Kidney epithelial cell (primary cell): ENCODE results near the gene PIK3R1. TPM values are rescaled to one million over a fixed set of nuclear protein-coding genes. Genes with fewer than 3 reads are reported as not detected.

Experiments
- DNase-seq: peaks from one replicate; pipeline ENCODE4 v3.0.0-alpha.2; 2010; ENCODE audit warnings: low read depth
- H3K27me3 ChIP-seq: 2 replicates; pipeline ENCODE4 v1.6.0; 2011; ENCODE audit warnings: low read length; ENCODE audit not compliant: control insufficient read depth, insufficient read depth
- H3K36me3 ChIP-seq: 2 replicates; pipeline ENCODE4 v1.5.1; 2011; ENCODE audit warnings: low read length; ENCODE audit not compliant: control insufficient read depth, insufficient read depth
- H3K4me3 ChIP-seq: 2 replicates; pipeline ENCODE4 v1.5.1; 2011; ENCODE audit warnings: low read depth, mild to moderate bottlenecking, control low read depth, low read length
- CTCF ChIP-seq: IDR thresholded peaks from 2 replicates; pipeline ENCODE4 v1.5.1; 2011; ENCODE audit warnings: mild to moderate bottlenecking, moderate library complexity, low read length, control low read depth, inconsistent platforms; ENCODE audit not compliant: insufficient read depth, poor library complexity, severe bottlenecking
- total RNA-seq: library from RNA; depleted of rRNA; stranded (reverse); fragments of >200 nt; gene quantifications from 2 replicates; pipeline ENCODE4 v1.2.3, GENCODE V29; 2015

The PIK3R1 gene
- total RNA-seq, 1 donor from 2014 or later, result 21.1 TPM

- TF ChIP-seq CTCF, result no peak
Observed at GRCh38 chr5:68173007-68173406, 42.5 kb upstream of the PIK3R1 start.

GRCh38 chr5:68176253-68176652 lies 39.3 kb upstream of the PIK3R1 start:
- Histone ChIP-seq H3K4me3 (no peak overlapping the region), H3K36me3 (no peaks in the 10 kb centered on the region), H3K27me3 (no peaks in the 10 kb centered on the region)
- TF ChIP-seq CTCF, result no peak
- no peak for DNase-seq

More at GRCh38 chr5:68173007-68173406, 42.5 kb upstream of the PIK3R1 start:
- no peak for DNase-seq
- H3K36me3 ChIP-seq, result no peaks in the 10 kb centered on the region
- H3K4me3 ChIP-seq, result no peak overlapping the region
- no peaks in the 10 kb centered on the region for H3K27me3 ChIP-seq

GRCh38 chr5:68176802-68177479 lies 38.6 kb upstream of the PIK3R1 start:
- Histone ChIP-seq H3K4me3 (no peak overlapping the region), H3K36me3 (no peaks in the 10 kb centered on the region), H3K27me3 (no peaks in the 10 kb centered on the region)
- no peak for DNase-seq
- TF ChIP-seq CTCF, result no peak

- no peak for TF ChIP-seq CTCF
- Histone ChIP-seq H3K27me3 (no peaks in the 10 kb centered on the region), H3K36me3 (no peaks in the 10 kb centered on the region), H3K4me3 (no peak overlapping the region)
- DNase-seq, result no peak
Observed at GRCh38 chr5:68177676-68178075, 37.9 kb upstream of the PIK3R1 start.

- no peak overlapping the region for H3K4me3 ChIP-seq
- no peak for DNase-seq
- TF ChIP-seq CTCF, result no peak
- H3K36me3 ChIP-seq, result no peaks in the 10 kb centered on the region
- H3K27me3 ChIP-seq, result no peaks in the 10 kb centered on the region
Observed at GRCh38 chr5:68178579-68178978, 37.0 kb upstream of the PIK3R1 start.
